Hepatocyte (in vitro differentiated cells): Measurements from ENCODE around the gene HSD11B1L. TPM values are rescaled to one million over a fixed set of nuclear protein-coding genes. Genes with fewer than 3 reads are reported as not detected.
A peak's percentile ranks its signal among the peaks of the same experiment; 100 is the strongest.
"Not testable (repeated sequence)": the region's sequence is repeated elsewhere in the genome, so short reads cannot be mapped to it uniquely, and the experiment has no call there.

ENCODE experiments used
- DNase-seq: peaks from one replicate; pipeline ENCODE4 v3.0.0-alpha.2; 2016; ENCODE audit warnings: low spot score
- H2AFZ ChIP-seq: fragments of 200-600 bp; sonication (generic); 2 replicates; pipeline ENCODE4 v1.6.0; 2016; ENCODE audit warnings: antibody characterized with exemption, mild to moderate bottlenecking
- H3K27ac ChIP-seq: fragments of 200-600 bp; sonication (generic); 2 replicates; pipeline ENCODE4 v1.5.1; 2016; ENCODE audit warnings: mild to moderate bottlenecking
- H3K27me3 ChIP-seq: fragments of 200-600 bp; sonication (generic); 2 replicates; pipeline ENCODE4 v1.6.1; 2016
- H3K36me3 ChIP-seq: fragments of 200-600 bp; sonication (generic); replicated peaks from 2 replicates; pipeline ENCODE4 v1.5.1; 2016; ENCODE audit warnings: low read depth; ENCODE audit not compliant: insufficient read depth
- H3K4me1 ChIP-seq: fragments of 200-600 bp; sonication (generic); 2 replicates; pipeline ENCODE4 v1.5.1; 2016; ENCODE audit warnings: mild to moderate bottlenecking, moderate library complexity; ENCODE audit not compliant: insufficient read depth
- H3K4me2 ChIP-seq: fragments of 200-600 bp; sonication (generic); 2 replicates; pipeline ENCODE4 v1.6.0; 2016
- H3K4me3 ChIP-seq: fragments of 200-600 bp; sonication (generic); 2 replicates; pipeline ENCODE4 v1.5.1; 2016; ENCODE audit warnings: mild to moderate bottlenecking
- H3K79me2 ChIP-seq: fragments of 200-600 bp; sonication (generic); 2 replicates; pipeline ENCODE4 v1.6.0; 2017; ENCODE audit warnings: mild to moderate bottlenecking
- H3K9me2 ChIP-seq: fragments of 200-600 bp; sonication (generic); replicated peaks from 2 replicates; pipeline ENCODE4 v1.6.0; 2017; ENCODE audit warnings: mild to moderate bottlenecking; ENCODE audit not compliant: insufficient read depth
- H3K9me3 ChIP-seq: fragments of 200-600 bp; sonication (generic); 2 replicates; pipeline ENCODE4 v1.5.1; 2016; ENCODE audit warnings: low read depth, mild to moderate bottlenecking
- H4K20me1 ChIP-seq: fragments of 200-600 bp; sonication (generic); 2 replicates; pipeline ENCODE4 v1.6.0; 2016; ENCODE audit warnings: mild to moderate bottlenecking; ENCODE audit not compliant: insufficient read depth, poor library complexity, severe bottlenecking
- EZH2 ChIP-seq: fragments of 200-600 bp; sonication (generic); IDR thresholded peaks from 2 replicates; pipeline ENCODE4 v1.6.1; 2016; ENCODE audit warnings: antibody characterized with exemption, mild to moderate bottlenecking, borderline replicate concordance
- EZH2phosphoT487 ChIP-seq: fragments of 200-600 bp; sonication (generic); IDR thresholded peaks from one replicate; pipeline ENCODE4 v1.6.1; 2018; ENCODE audit warnings: antibody characterized with exemption, mild to moderate bottlenecking, low read depth, moderate library complexity; ENCODE audit not compliant: unreplicated experiment, severe bottlenecking
- WGBS: methylation state at CpG from one replicate; pipeline ENCODE4 v1.1.6; 2016; ENCODE audit warnings: low lambda C conversion rate; ENCODE audit errors: missing lambda C conversion rate; 5-methylcytosine and 5-hydroxymethylcytosine counted together
- polyA plus RNA-seq: library from polyadenylated mRNA; unstranded; fragments of >200 nt; fragmentation: Nextera tagmentation; extraction: Ambion mirVana; gene quantifications from 2 replicates; pipeline ENCODE4 v1.2.1, GENCODE V29; 2016
- total RNA-seq: library from RNA; depleted of rRNA; stranded (reverse); fragments of >200 nt; gene quantifications from 2 replicates; pipeline ENCODE4 v1.2.3, GENCODE V29; 2014
- TF ChIP-seq, protein P1 (sequence below): fragments of 200-600 bp; sonication (generic); IDR thresholded peaks from 2 replicates; pipeline ENCODE4 v1.5.1; 2016; ENCODE audit warnings: antibody characterized with exemption, mild to moderate bottlenecking; ENCODE audit not compliant: poor library complexity

HSD11B1L gene
- total and polyA plus RNA-seq, 2 experiments from 2014 or later: 14.9 to 26.0 TPM

GRCh38 chr19:5697890-5698634 is 17.2 kb downstream of the HSD11B1L start:
- no peak overlapping the region for H2AFZ ChIP-seq
- peak; percentile 3 for DNase-seq

GRCh38 chr19:5698635-5699422 is 18.0 kb downstream of the HSD11B1L start:
- Histone ChIP-seq H3K4me3 (no peak overlapping the region), H3K79me2 (peaks cover 21% of the 10 kb centered on the region), H3K9me2 (no peaks in the 10 kb centered on the region), H3K4me2 (no peak overlapping the region), H3K27me3 (no peaks in the 10 kb centered on the region), H3K9me3 (no peaks in the 10 kb centered on the region), H3K27ac (no peak overlapping the region), H3K36me3 (no peaks in the 10 kb centered on the region), H2AFZ (no peak overlapping the region), H3K4me1 (no peaks in the 10 kb centered on the region), H4K20me1 (peaks cover 28% of the 10 kb centered on the region)
- DNase-seq: peak; percentile 3
- TF ChIP-seq EZH2phosphoT487: no peak
- TF ChIP-seq, protein P1, sequence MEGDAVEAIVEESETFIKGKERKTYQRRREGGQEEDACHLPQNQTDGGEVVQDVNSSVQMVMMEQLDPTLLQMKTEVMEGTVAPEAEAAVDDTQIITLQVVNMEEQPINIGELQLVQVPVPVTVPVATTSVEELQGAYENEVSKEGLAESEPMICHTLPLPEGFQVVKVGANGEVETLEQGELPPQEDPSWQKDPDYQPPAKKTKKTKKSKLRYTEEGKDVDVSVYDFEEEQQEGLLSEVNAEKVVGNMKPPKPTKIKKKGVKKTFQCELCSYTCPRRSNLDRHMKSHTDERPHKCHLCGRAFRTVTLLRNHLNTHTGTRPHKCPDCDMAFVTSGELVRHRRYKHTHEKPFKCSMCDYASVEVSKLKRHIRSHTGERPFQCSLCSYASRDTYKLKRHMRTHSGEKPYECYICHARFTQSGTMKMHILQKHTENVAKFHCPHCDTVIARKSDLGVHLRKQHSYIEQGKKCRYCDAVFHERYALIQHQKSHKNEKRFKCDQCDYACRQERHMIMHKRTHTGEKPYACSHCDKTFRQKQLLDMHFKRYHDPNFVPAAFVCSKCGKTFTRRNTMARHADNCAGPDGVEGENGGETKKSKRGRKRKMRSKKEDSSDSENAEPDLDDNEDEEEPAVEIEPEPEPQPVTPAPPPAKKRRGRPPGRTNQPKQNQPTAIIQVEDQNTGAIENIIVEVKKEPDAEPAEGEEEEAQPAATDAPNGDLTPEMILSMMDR: no peak
- TF ChIP-seq EZH2: no peak
- 97% methylated on average over 38 of the region's 38 CpGs for WGBS

More at GRCh38 chr19:5697890-5698634, 17.2 kb downstream of the HSD11B1L start:
- Histone ChIP-seq H3K36me3 (no peaks in the 10 kb centered on the region), H3K4me1 (no peaks in the 10 kb centered on the region), H4K20me1 (peaks cover 35% of the 10 kb centered on the region), H3K4me3 (no peak overlapping the region), H3K27ac (no peak overlapping the region), H3K27me3 (no peaks in the 10 kb centered on the region), H3K9me3 (no peaks in the 10 kb centered on the region), H3K4me2 (no peak overlapping the region), H3K9me2 (no peaks in the 10 kb centered on the region), H3K79me2 (peaks cover 28% of the 10 kb centered on the region)
- TF ChIP-seq, protein P1: no peak
- TF ChIP-seq EZH2 (no peak), EZH2phosphoT487 (no peak)
- 92% methylated on average over 29 of the region's 30 CpGs for WGBS

DNA sequence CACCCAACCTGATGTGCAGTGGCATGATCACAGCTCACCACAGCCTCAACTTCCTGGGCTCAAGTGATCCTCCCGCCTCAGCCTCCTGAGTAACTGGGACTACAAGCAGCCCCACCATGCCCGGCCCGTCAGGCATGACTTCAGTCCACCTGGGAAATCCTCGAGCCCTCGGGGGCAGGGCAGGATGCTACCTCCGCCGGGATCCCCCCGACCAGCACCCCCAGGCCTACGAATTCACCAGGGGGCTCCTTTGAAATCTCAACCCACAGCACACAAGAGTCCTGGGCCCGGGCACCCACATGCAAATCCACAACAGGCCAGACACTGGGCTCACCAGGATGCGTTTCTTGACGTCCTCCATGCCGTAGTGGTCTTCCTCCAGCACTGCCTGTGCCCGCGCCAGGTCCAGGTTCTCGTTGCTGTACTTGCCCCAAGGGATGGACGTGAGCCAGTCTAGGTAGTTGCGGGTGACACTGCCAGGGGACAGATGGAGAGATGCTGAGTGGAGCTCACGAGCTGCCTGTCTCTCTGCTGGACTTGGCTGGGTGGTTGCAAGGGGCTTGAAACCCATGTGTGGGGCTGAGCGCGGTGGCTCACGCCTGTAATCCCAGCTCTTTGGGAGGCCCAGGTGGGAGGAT is 19.7 kb downstream of the HSD11B1L start:
- Histone ChIP-seq H3K36me3 (no peaks in the 10 kb centered on the region), H3K9me3 (no peaks in the 10 kb centered on the region), H3K79me2 (peaks cover 3% of the 10 kb centered on the region), H3K4me3 (no peak overlapping the region), H3K27me3 (no peaks in the 10 kb centered on the region), H3K4me2 (no peak overlapping the region), H3K9me2 (no peaks in the 10 kb centered on the region), H4K20me1 (peaks cover 10% of the 10 kb centered on the region), H3K27ac (no peak overlapping the region), H3K4me1 (no peaks in the 10 kb centered on the region), H2AFZ (no peak overlapping the region)
- peak; percentile 2 for DNase-seq
- TF ChIP-seq EZH2 (no peak), EZH2phosphoT487 (no peak)
- TF ChIP-seq, protein P1: no peak
- WGBS: 97% methylated on average over 22 of the region's 22 CpGs

DNA sequence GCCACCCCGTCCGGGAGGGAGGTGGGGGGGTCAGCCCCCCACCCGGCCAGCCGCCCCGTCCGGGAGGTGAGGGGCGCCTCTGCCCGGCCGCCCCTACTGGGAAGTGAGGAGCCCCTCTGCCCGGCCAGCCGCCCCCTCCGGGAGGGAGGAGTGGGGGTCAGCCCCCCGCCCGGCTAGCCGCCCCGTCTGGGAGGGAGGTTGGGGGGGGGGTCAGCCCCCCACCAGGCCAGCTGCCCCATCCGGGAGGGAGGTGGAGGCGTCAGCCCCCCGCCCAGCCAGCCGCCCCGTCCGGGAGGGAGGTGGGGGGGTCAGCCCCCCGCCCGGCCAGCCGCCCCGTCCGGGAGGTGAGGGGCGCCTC is 21.2 kb downstream of the HSD11B1L start:
- not testable (repeated sequence) for H2AFZ ChIP-seq, DNase-seq, H3K4me3 ChIP-seq, H3K27me3 ChIP-seq, H3K27ac ChIP-seq, H3K4me1 ChIP-seq, H3K9me2 ChIP-seq, H3K36me3 ChIP-seq, H4K20me1 ChIP-seq, H3K79me2 ChIP-seq, H3K4me2 ChIP-seq, H3K9me3 ChIP-seq
- WGBS: no CpG with 5 or more reads among the region's 28 CpGs
